GM21786 (cell line): ENCODE data around the gene CAP2.
"Not testable (repeated sequence)": the region's sequence is repeated elsewhere in the genome, so short reads cannot be mapped to it uniquely, and the experiment has no call there.

Experiments
- ATAC-seq: cut with Tn5 transposase; IDR thresholded peaks from one replicate; pipeline ENCODE4 v1.9.1; 2021; ENCODE audit not compliant: unreplicated experiment

The CAP2 gene

GRCh38 chr6:17439243-17439993, 46.0 kb downstream of the CAP2 start:
- no peak for ATAC-seq

GRCh38 chr6:17440811-17441210, 47.4 kb downstream of the CAP2 start:
- ATAC-seq, result not testable (repeated sequence)

- no peak for ATAC-seq
These were observed 48.8 kb downstream of the CAP2 start for GRCh38 chr6:17442196-17442595.

GRCh38 chr6:17446713-17447112, 53.3 kb downstream of the CAP2 start:
- ATAC-seq, result peak; percentile 40

- no peak for ATAC-seq
These were observed 54.8 kb downstream of the CAP2 start for GRCh38 chr6:17448165-17448564.

GRCh38 chr6:17450397-17450796, 57.0 kb downstream of the CAP2 start:
- no peak for ATAC-seq

GRCh38 chr6:17450832-17451231, 57.4 kb downstream of the CAP2 start:
- no peak for ATAC-seq

GRCh38 chr6:17452096-17452495, 58.7 kb downstream of the CAP2 start:
- no peak for ATAC-seq

GRCh38 chr6:17454316-17455005, 61.1 kb downstream of the CAP2 start:
- no peak for ATAC-seq

GRCh38 chr6:17455919-17456318, 62.5 kb downstream of the CAP2 start:
- no peak for ATAC-seq

GRCh38 chr6:17456711-17457110, 63.3 kb downstream of the CAP2 start:
- ATAC-seq, result no peak

GRCh38 chr6:17457405-17457804, 64.0 kb downstream of the CAP2 start:
- ATAC-seq, result no peak

GRCh38 chr6:17457956-17458355, 64.6 kb downstream of the CAP2 start:
- ATAC-seq, result no peak

- no peak for ATAC-seq
These were observed 65.6 kb downstream of the CAP2 start for GRCh38 chr6:17458966-17459365.

- no peak for ATAC-seq
These were observed 67.5 kb downstream of the CAP2 start for GRCh38 chr6:17460862-17461261.

- no peak for ATAC-seq
These were observed 72.8 kb downstream of the CAP2 start for GRCh38 chr6:17466147-17466546.

- no peak for ATAC-seq
These were observed 73.3 kb downstream of the CAP2 start for GRCh38 chr6:17466707-17467106.

- ATAC-seq, result no peak
These were observed 75.8 kb downstream of the CAP2 start for GRCh38 chr6:17469006-17469832.

- ATAC-seq, result no peak
These were observed 77.0 kb downstream of the CAP2 start for GRCh38 chr6:17470202-17470937.

GRCh38 chr6:17470938-17471327, 77.5 kb downstream of the CAP2 start:
- no peak for ATAC-seq

- ATAC-seq, result no peak
These were observed 79.3 kb downstream of the CAP2 start for GRCh38 chr6:17472653-17473183.
